HG03342 (cell line): ENCODE data around the gene SUPT20HL1.
"Not testable (repeated sequence)": the region's sequence is repeated elsewhere in the genome, so short reads cannot be mapped to it uniquely, and the experiment has no call there.

Experiments
- ATAC-seq: cut with Tn5 transposase; IDR thresholded peaks from one replicate; pipeline ENCODE4 v1.9.1; 2021; ENCODE audit warnings: mild to moderate bottlenecking, moderate library complexity; ENCODE audit not compliant: unreplicated experiment

SUPT20HL1 gene

GRCh38 chrX:24360272-24360671 lies at the start of gene SUPT20HL1:
TSS of gene SUPT20HL1 (plus strand) at chrX:24360639. CDS start at chrX:24362761, 2,122 bp downstream.
- no peak for ATAC-seq

GRCh38 chrX:24310916-24311315 lies 49.5 kb upstream of the SUPT20HL1 start:
- ATAC-seq: not testable (repeated sequence)

- not testable (repeated sequence) for ATAC-seq
These were observed 48.8 kb upstream of the SUPT20HL1 start for GRCh38 chrX:24311507-24312248.

- not testable (repeated sequence) for ATAC-seq
These were observed 48.2 kb upstream of the SUPT20HL1 start for GRCh38 chrX:24312249-24312607.

GRCh38 chrX:24314019-24314635 lies 46.3 kb upstream of the SUPT20HL1 start, which contains the start of gene SUPT20HL2:
TSS of gene SUPT20HL2 (minus strand) at chrX:24314069. CDS start at chrX:24313315, 754 bp downstream.
- ATAC-seq: no peak

GRCh38 chrX:24316111-24316510 lies 44.3 kb upstream of the SUPT20HL1 start:
- ATAC-seq: no peak

- no peak for ATAC-seq
These were observed 42.9 kb upstream of the SUPT20HL1 start for GRCh38 chrX:24317567-24317966.

- ATAC-seq: no peak
These were observed 38.6 kb upstream of the SUPT20HL1 start for GRCh38 chrX:24321741-24322395.

GRCh38 chrX:24325231-24325630 lies 35.2 kb upstream of the SUPT20HL1 start:
- ATAC-seq: no peak

GRCh38 chrX:24332878-24333277 lies 27.6 kb upstream of the SUPT20HL1 start:
- ATAC-seq: no peak

GRCh38 chrX:24333371-24333770 lies 27.1 kb upstream of the SUPT20HL1 start:
- no peak for ATAC-seq

- no peak for ATAC-seq
These were observed 26.0 kb upstream of the SUPT20HL1 start for GRCh38 chrX:24334461-24334860.

- ATAC-seq: no peak
These were observed 24.6 kb upstream of the SUPT20HL1 start for GRCh38 chrX:24335871-24336270.

- no peak for ATAC-seq
These were observed 20.5 kb upstream of the SUPT20HL1 start for GRCh38 chrX:24339911-24340310.

- ATAC-seq: no peak
These were observed 19.9 kb upstream of the SUPT20HL1 start for GRCh38 chrX:24340501-24340900.

GRCh38 chrX:24341795-24342194 lies 18.6 kb upstream of the SUPT20HL1 start:
- ATAC-seq: no peak

GRCh38 chrX:24343719-24344118 lies 16.7 kb upstream of the SUPT20HL1 start:
- peak; percentile 89 for ATAC-seq

GRCh38 chrX:24347881-24348280 lies 12.6 kb upstream of the SUPT20HL1 start:
- ATAC-seq: no peak

- no peak for ATAC-seq
These were observed 10.2 kb upstream of the SUPT20HL1 start for GRCh38 chrX:24350217-24350616.

GRCh38 chrX:24355095-24355494 lies 5.3 kb upstream of the SUPT20HL1 start:
- no peak for ATAC-seq

- ATAC-seq: no peak
These were observed 3.3 kb upstream of the SUPT20HL1 start for GRCh38 chrX:24357106-24357505.
